Panc1 (cell line): ENCODE results near the gene KDM4B. TPM values are rescaled to one million over a fixed set of nuclear protein-coding genes. Genes with fewer than 3 reads are reported as not detected.

Experiments
- ATAC-seq: fragments of 200-7000 bp; cut with Tn5 transposase; 2 replicates; pipeline ENCODE4 v1.9.1; 2020; ENCODE audit warnings: mild to moderate bottlenecking, moderate library complexity
- BruUV-seq: library from RNA; stranded (reverse); fragments of 400-500 nt; replicated peaks from 2 replicates; lab custom pipeline; 2021; lab: Mats Ljungman, UMichigan
- CTCF ChIA-PET: fragments of 300-600 bp; sonication (Branson Sonifier 250); formaldehyde crosslinking; loops from one replicate; lab custom pipeline; 2022; ENCODE audit warnings: antibody characterized with exemption; lab: Charles Lee
- POLR2A ChIA-PET: fragments of 300-600 bp; sonication (Branson Sonifier 250); formaldehyde crosslinking; loops from one replicate; lab custom pipeline; 2022; ENCODE audit warnings: antibody characterized with exemption; lab: Charles Lee
- DNase-seq: peaks from one replicate; pipeline ENCODE4 v3.0.0-alpha.2; 2010; ENCODE audit warnings: low read depth, low spot score
- H3K27ac ChIP-seq: 2 replicates; pipeline ENCODE4 v1.5.1; 2011; ENCODE audit warnings: mild to moderate bottlenecking, low read length, inconsistent platforms
- H3K27me3 ChIP-seq: fragments of 200-500 bp; sonication (Bioruptor generic); 2 replicates; pipeline ENCODE4 v1.6.0; 2014; ENCODE audit warnings: low read length, inconsistent platforms; ENCODE audit not compliant: control insufficient read depth, insufficient read depth
- H3K36me3 ChIP-seq: fragments of 200-500 bp; sonication (Bioruptor generic); 2 replicates; pipeline ENCODE4 v1.5.1; 2014; ENCODE audit warnings: inconsistent platforms, mild to moderate bottlenecking, low read length, moderate library complexity; ENCODE audit not compliant: control insufficient read depth, insufficient read depth
- H3K4me1 ChIP-seq: 2 replicates; pipeline ENCODE4 v1.5.1; 2011; ENCODE audit warnings: inconsistent platforms, mild to moderate bottlenecking, low read length, moderate library complexity; ENCODE audit not compliant: control insufficient read depth, insufficient read depth
- H3K4me3 ChIP-seq, 2 experiments: 2 replicates each; pipeline ENCODE4 v1.5.1; 2011 to 2012; ENCODE audit warnings: low read depth in 2 of 2, low read length in 2 of 2, mild to moderate bottlenecking in 2 of 2, inconsistent platforms in 1 of 2, moderate library complexity in 1 of 2
- H3K9me3 ChIP-seq: fragments of 200-500 bp; sonication (Bioruptor generic); 2 replicates; pipeline ENCODE4 v1.5.1; 2014; ENCODE audit warnings: low read depth, mild to moderate bottlenecking, inconsistent platforms, low read length, moderate library complexity; ENCODE audit not compliant: control insufficient read depth, insufficient read depth
- CTCF ChIP-seq: fragments of 450-650 bp; IDR thresholded peaks from 2 replicates; pipeline ENCODE4 v1.5.1; 2017; ENCODE audit warnings: mild to moderate bottlenecking
- POLR2AphosphoS5 ChIP-seq: IDR thresholded peaks from 2 replicates; pipeline ENCODE4 v1.6.1; 2012; ENCODE audit warnings: mild to moderate bottlenecking, low read depth, low read length, moderate library complexity
- REST ChIP-seq, 2 experiments: IDR thresholded peaks; 2 replicates each; pipeline ENCODE4 v1.6.1; 2011 to 2012; ENCODE audit warnings: low read depth in 2 of 2, control low read depth in 1 of 2, low read length in 1 of 2, mild to moderate bottlenecking in 1 of 2, moderate library complexity in 1 of 2; ENCODE audit not compliant: insufficient read depth in 1 of 2
- SIN3A ChIP-seq: IDR thresholded peaks from 2 replicates; pipeline ENCODE4 v1.6.1; 2012; ENCODE audit warnings: low read depth, mild to moderate bottlenecking, low read length, moderate library complexity, borderline replicate concordance; ENCODE audit not compliant: insufficient read depth
- TCF7L2 ChIP-seq: IDR thresholded peaks from 2 replicates; pipeline ENCODE4 v1.6.1; 2011; ENCODE audit warnings: mild to moderate bottlenecking, low read depth, low read length, inconsistent platforms
- in situ Hi-C: cut with HindIII; loops from 2 replicates; pipeline ENCODE4 v1.10.0; 2016; ENCODE audit warnings: low sequenced_read_pairs, low pct_unique_long_range_greater_than_20kb
- intact Hi-C: fragments of 100-400 bp; cut with micrococcal nuclease; formaldehyde crosslinking; loops from one replicate; pipeline ENCODE4 v1.10.0; 2022; ENCODE audit not compliant: unreplicated experiment
- total RNA-seq: library from RNA; stranded (reverse); gene quantifications from one replicate; pipeline ENCODE4 v1.2.1, GENCODE V29; 2021; ENCODE audit not compliant: unreplicated experiment

Gene KDM4B
- total RNA-seq, 1 experiment from 2014 or later = 18.4 TPM

- H3K36me3 ChIP-seq = no peaks in the 10 kb centered on the region
- H3K9me3 ChIP-seq = no peaks in the 10 kb centered on the region
- intact Hi-C loops = no loop called here
- H3K4me3 ChIP-seq = no peak overlapping the region
- ChIA-PET POLR2A (no interaction called here), CTCF (no interaction called here)
- ATAC-seq = no peak
- H3K27me3 ChIP-seq = no peaks in the 10 kb centered on the region
- no peak for DNase-seq
- no TSS peak for BruUV-seq
- H3K27ac ChIP-seq = no peak overlapping the region
- TF ChIP-seq TCF7L2 = no peak
- no peak for TF ChIP-seq CTCF
- no peak for TF ChIP-seq POLR2AphosphoS5
- TF ChIP-seq SIN3A = no peak
- TF ChIP-seq REST (IDR thresholded peaks at IDR 0.05; ENCODE audit: insufficient read depth in 1 of 2, low read depth in 2 of 2, low read length in 1 of 2) = no peak
- H3K4me1 ChIP-seq = no peaks in the 10 kb centered on the region
- in situ Hi-C loops = no loop called here
These were observed 93.3 kb downstream of the KDM4B start for GRCh38 chr19:5062195-5062594.

- intact Hi-C loops = no loop called here
- H3K9me3 ChIP-seq = no peaks in the 10 kb centered on the region
- no peak overlapping the region for H3K27ac ChIP-seq
- H3K4me3 ChIP-seq = no peak overlapping the region
- ChIA-PET POLR2A (no interaction called here), CTCF (no interaction called here)
- TF ChIP-seq REST (IDR thresholded peaks at IDR 0.05; ENCODE audit: insufficient read depth in 1 of 2, low read depth in 2 of 2, low read length in 1 of 2) = no peak
- no peak for TF ChIP-seq TCF7L2
- no peak for TF ChIP-seq SIN3A
- TF ChIP-seq POLR2AphosphoS5 = no peak
- TF ChIP-seq CTCF = no peak
- ATAC-seq (no peak), DNase-seq (no peak)
- H3K36me3 ChIP-seq = no peaks in the 10 kb centered on the region
- no peaks in the 10 kb centered on the region for H3K4me1 ChIP-seq
- in situ Hi-C loops = no loop called here
- no peaks in the 10 kb centered on the region for H3K27me3 ChIP-seq
- no TSS peak for BruUV-seq
These were observed 93.9 kb downstream of the KDM4B start for GRCh38 chr19:5062799-5063198.
